Peyer's patch (tissue), 4 donors: ENCODE results near the gene WRAP53. TPM values are rescaled to one million over a fixed set of nuclear protein-coding genes. Genes with fewer than 3 reads are reported as not detected.
A peak's percentile ranks its signal among the peaks of the same experiment; 100 is the strongest.

Experiments used
- DNase-seq, 3 donors: peaks; one replicate each; pipeline ENCODE4 v3.0.0-alpha.2; 2017 to 2019
- H3K27ac ChIP-seq, 4 donors: fragments of 200-600 bp; sonication (generic); one replicate each; pipeline ENCODE4 v1.5.1; 2016 to 2019
- H3K27me3 ChIP-seq, 2 donors: fragments of 200-600 bp; sonication (generic); one replicate each; pipeline ENCODE4 v1.5.1; 2019
- H3K36me3 ChIP-seq, 3 donors: fragments of 200-600 bp; sonication (generic); one replicate each; pipeline ENCODE4 v1.5.1; 2016 to 2019
- H3K4me1 ChIP-seq, 4 donors: fragments of 200-600 bp; sonication (generic); one replicate each; pipeline ENCODE4 v1.5.1; 2016 to 2019
- H3K4me3 ChIP-seq, 4 donors: fragments of 200-600 bp; sonication (generic); 1 replicate in 3 of 4; 2 replicates in 1 of 4; pipeline ENCODE4 v1.5.1; 2016 to 2019; ENCODE audit warnings: mild to moderate bottlenecking in 1 of 4
- H3K9me3 ChIP-seq, 4 donors: fragments of 200-600 bp; sonication (generic); one replicate each; pipeline ENCODE4 v1.5.1; 2016 to 2019; ENCODE audit warnings: mild to moderate bottlenecking in 1 of 4
- POLR2A ChIP-seq, 2 donors: fragments of 450-650 bp; IDR thresholded peaks; one replicate each; pipeline ENCODE4 v1.5.1; 2017; ENCODE audit warnings: antibody characterized with exemption in 2 of 2, mild to moderate bottlenecking in 2 of 2, moderate library complexity in 2 of 2
- total RNA-seq, 4 donors: library from RNA; depleted of rRNA; stranded (reverse); fragments of >200 nt; gene quantifications; one replicate each; pipeline ENCODE4 v1.1.0, GENCODE V29; 2016
- TF ChIP-seq, protein P1 (sequence below), 6 experiments: fragments of 450-650 bp in 4 of 6; fragments of 200-600 bp in 2 of 6; sonication (generic) in 1 of 6; IDR thresholded peaks; one replicate each; pipeline ENCODE4 v1.5.1; 2017 to 2019; ENCODE audit warnings: antibody characterized with exemption in 6 of 6, mild to moderate bottlenecking in 3 of 6, moderate library complexity in 1 of 6

Gene WRAP53
- total RNA-seq, 4 donors from 2014 or later, result 4.6 to 9.3 (median 6.2) TPM

DNA sequence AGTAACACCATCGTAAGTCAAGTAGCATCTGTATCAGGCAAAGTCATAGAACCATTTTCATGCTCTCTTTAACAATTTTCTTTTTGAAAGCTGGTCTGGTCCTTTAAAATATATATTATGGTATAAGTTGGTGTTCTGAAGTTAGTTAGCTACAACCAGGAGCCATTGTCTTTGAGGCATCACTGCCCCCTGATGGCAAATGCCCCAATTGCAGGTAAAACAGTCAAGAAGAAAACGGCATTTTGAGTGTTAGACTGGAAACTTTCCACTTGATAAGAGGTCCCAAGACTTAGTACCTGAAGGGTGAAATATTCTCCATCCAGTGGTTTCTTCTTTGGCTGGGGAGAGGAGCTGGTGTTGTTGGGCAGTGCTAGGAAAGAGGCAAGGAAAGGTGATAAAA, 15.0 kb upstream of the WRAP53 start:
- Histone ChIP-seq H3K36me3 (peaks cover 0 to 80% (median 3%) of the 10 kb centered on the region in 3 donors), H3K4me3 (no peak overlapping the region), H3K27me3 (no peaks in the 10 kb centered on the region), H3K27ac (no peak overlapping the region), H3K4me1 (no peaks in the 10 kb centered on the region), H3K9me3 (peaks cover 0 to 8% (median 3%) of the 10 kb centered on the region in 4 donors)
- TF ChIP-seq, protein P1, sequence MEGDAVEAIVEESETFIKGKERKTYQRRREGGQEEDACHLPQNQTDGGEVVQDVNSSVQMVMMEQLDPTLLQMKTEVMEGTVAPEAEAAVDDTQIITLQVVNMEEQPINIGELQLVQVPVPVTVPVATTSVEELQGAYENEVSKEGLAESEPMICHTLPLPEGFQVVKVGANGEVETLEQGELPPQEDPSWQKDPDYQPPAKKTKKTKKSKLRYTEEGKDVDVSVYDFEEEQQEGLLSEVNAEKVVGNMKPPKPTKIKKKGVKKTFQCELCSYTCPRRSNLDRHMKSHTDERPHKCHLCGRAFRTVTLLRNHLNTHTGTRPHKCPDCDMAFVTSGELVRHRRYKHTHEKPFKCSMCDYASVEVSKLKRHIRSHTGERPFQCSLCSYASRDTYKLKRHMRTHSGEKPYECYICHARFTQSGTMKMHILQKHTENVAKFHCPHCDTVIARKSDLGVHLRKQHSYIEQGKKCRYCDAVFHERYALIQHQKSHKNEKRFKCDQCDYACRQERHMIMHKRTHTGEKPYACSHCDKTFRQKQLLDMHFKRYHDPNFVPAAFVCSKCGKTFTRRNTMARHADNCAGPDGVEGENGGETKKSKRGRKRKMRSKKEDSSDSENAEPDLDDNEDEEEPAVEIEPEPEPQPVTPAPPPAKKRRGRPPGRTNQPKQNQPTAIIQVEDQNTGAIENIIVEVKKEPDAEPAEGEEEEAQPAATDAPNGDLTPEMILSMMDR (IDR thresholded peaks at IDR 0.05), result peak in 4 of 6 experiments; percentile 35 to 67 (median 64)
- no peak for TF ChIP-seq POLR2A (IDR thresholded peaks at IDR 0.05)
- peak in 2 of 3 donors; percentile 53 to 74 for DNase-seq

DNA sequence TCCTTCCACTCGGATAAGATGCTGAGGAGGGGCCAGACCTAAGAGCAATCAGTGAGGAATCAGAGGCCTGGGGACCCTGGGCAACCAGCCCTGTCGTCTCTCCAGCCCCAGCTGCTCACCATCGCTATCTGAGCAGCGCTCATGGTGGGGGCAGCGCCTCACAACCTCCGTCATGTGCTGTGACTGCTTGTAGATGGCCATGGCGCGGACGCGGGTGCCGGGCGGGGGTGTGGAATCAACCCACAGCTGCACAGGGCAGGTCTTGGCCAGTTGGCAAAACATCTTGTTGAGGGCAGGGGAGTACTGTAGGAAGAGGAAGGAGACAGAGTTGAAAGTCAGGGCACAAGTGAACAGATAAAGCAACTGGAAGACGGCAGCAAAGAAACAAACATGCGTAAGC, 13.3 kb upstream of the WRAP53 start:
- peaks cover 0 to 64% (median 3%) of the 10 kb centered on the region in 3 donors for H3K36me3 ChIP-seq
- no peak for DNase-seq
- H3K4me3 ChIP-seq, result no peak overlapping the region
- H3K27me3 ChIP-seq, result no peaks in the 10 kb centered on the region
- no peak for TF ChIP-seq POLR2A (IDR thresholded peaks at IDR 0.05)
- TF ChIP-seq, protein P1 (IDR thresholded peaks at IDR 0.05), result no peak
- no peak overlapping the region for H3K27ac ChIP-seq
- no peaks in the 10 kb centered on the region for H3K4me1 ChIP-seq
- peaks cover 0 to 8% (median 3%) of the 10 kb centered on the region in 4 donors for H3K9me3 ChIP-seq

DNA sequence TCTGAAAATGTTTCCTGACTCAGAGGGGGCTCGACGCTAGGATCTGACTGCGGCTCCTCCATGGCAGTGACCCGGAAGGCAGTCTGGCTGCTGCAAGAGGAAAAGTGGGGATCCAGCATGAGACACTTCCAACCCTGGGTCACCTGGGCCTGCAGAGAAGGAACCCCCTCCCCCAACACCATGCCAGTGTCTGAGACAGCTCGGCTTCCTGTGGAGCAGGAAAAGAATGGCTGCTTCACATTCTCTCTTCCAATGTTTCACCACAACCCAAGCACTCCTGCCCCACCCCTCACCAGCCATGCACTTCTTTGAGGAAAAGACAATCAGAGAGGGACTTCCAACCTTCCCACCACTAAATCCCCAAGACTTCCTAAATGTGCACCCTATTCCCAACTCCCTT, 11.7 kb upstream of the WRAP53 start:
- Histone ChIP-seq H3K9me3 (peaks cover 0 to 8% (median 3%) of the 10 kb centered on the region in 4 donors), H3K27ac (no peak overlapping the region), H3K4me1 (no peaks in the 10 kb centered on the region), H3K4me3 (no peak overlapping the region), H3K36me3 (peaks cover 0 to 48% (median 3%) of the 10 kb centered on the region in 3 donors), H3K27me3 (no peaks in the 10 kb centered on the region)
- DNase-seq, result no peak
- TF ChIP-seq, protein P1 (IDR thresholded peaks at IDR 0.05), result no peak
- TF ChIP-seq POLR2A (IDR thresholded peaks at IDR 0.05), result no peak

DNA sequence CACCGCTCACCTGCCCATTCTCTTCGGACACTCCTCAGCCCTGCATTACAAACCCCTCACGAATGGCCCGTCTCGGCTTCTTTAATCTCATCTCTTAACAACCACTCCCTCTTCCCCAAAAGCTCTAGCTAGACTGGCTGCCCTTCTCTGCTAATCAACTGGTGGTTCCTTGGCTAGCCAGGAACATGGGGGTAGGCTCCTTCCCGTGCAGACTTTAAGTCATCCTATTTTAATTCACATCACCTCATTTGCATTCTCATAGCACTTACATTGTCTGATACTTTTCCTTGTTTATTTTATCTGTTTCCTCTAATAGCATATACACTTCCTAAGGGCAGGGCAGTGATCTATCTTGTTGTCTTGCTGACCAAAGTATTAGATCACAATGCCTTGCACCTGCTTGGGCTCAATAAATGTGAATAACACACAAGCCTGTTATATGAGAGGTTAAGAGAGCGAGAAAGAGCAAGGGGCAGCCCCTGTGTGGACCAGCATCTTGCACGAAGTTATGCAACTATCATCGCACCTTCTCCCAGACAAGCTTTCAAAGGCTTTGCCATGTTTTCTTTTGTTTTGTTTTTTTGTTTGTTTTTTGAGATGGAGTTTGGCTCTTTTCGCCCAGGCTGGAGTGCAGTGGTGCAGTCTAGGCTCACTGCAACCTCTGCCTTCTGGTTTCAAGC, 10.7 kb upstream of the WRAP53 start:
- Histone ChIP-seq H3K27me3 (no peaks in the 10 kb centered on the region), H3K27ac (no peak overlapping the region), H3K36me3 (peaks cover 0 to 38% (median 3%) of the 10 kb centered on the region in 3 donors), H3K4me1 (no peaks in the 10 kb centered on the region), H3K4me3 (no peak overlapping the region), H3K9me3 (peaks cover 0 to 8% (median 3%) of the 10 kb centered on the region in 4 donors)
- DNase-seq, result no peak
- TF ChIP-seq POLR2A (IDR thresholded peaks at IDR 0.05), result no peak
- TF ChIP-seq, protein P1 (IDR thresholded peaks at IDR 0.05), result no peak

DNA sequence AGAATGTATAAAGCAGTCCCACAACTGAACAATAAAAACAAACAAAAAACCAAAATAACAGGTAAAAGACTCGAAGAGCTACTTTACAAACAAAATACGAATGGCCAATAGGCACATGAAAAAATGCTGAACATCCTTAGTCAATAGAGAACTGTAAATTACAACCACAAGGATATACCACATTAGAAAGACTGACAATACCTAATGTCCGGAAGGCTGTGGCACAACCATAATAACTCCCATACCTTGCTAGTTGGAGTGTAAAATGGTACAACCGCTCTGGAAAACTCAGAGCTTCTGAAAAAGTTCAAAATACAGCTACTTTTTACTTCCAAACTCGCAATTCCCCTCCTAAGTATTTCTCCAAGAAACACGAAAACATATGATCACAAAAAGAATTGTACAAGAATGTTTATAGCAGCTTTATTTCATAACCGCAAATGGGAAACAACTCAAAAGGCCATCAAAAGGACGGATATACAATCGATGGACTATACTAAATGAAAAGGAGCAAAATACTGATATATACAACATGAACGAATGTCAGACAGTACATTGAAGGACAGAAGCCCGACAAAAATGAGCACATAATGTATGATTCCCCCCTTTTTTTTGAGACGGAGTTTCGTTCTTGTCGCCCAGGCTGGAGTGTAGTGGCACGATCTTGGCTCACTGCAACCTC, 3.3 kb upstream of the WRAP53 start:
- Histone ChIP-seq H3K36me3 (no peaks in the 10 kb centered on the region), H3K9me3 (no peaks in the 10 kb centered on the region), H3K27me3 (no peaks in the 10 kb centered on the region), H3K4me3 (peak overlapping the region; percentile 73 to 95 (median 82)), H3K4me1 (peaks cover 0 to 27% (median 11%) of the 10 kb centered on the region in 4 donors), H3K27ac (peak overlapping the region; percentile 93 to 98 (median 96))
- DNase-seq, result no peak
- TF ChIP-seq POLR2A (IDR thresholded peaks at IDR 0.05), result no peak
- TF ChIP-seq, protein P1 (IDR thresholded peaks at IDR 0.05), result no peak
